HepG2 (cell line): ENCODE measurements around the gene LAMA5. TPM values are rescaled to one million over a fixed set of nuclear protein-coding genes. Genes with fewer than 3 reads are reported as not detected.

Experiments used
- ESRRA ChIP-seq: sonication (generic); formaldehyde crosslinking; IDR thresholded peaks from 2 replicates; pipeline ENCODE4 v1.5.1; 2020; ENCODE audit warnings: mild to moderate bottlenecking, low read depth, missing genetic modification reagents
- FOXO1 ChIP-seq: sonication (generic); formaldehyde crosslinking; IDR thresholded peaks from 2 replicates; pipeline ENCODE4 v1.4.0; 2020; ENCODE audit warnings: missing genetic modification reagents
- HES4 ChIP-seq: sonication (generic); formaldehyde crosslinking; IDR thresholded peaks from 2 replicates; pipeline ENCODE4 v1.9.0; 2021; ENCODE audit warnings: mild to moderate bottlenecking, missing genetic modification reagents, borderline replicate concordance
- HMGA1 ChIP-seq: sonication (generic); formaldehyde crosslinking; conservative IDR thresholded peaks from 2 replicates; pipeline ENCODE4 v1.4.0; 2020; ENCODE audit warnings: missing genetic modification reagents
- HNF4A ChIP-seq: sonication (generic); formaldehyde crosslinking; IDR thresholded peaks from 2 replicates; pipeline ENCODE4 v1.4.0; 2020; ENCODE audit warnings: missing genetic modification reagents
- NCOA2 ChIP-seq: sonication (generic); formaldehyde crosslinking; IDR thresholded peaks from 2 replicates; pipeline ENCODE4 v1.8.0; 2022; ENCODE audit warnings: inconsistent platforms
- NCOA5 ChIP-seq: sonication (generic); formaldehyde crosslinking; IDR thresholded peaks from 2 replicates; pipeline ENCODE4 v1.4.0; 2020; ENCODE audit warnings: missing genetic modification reagents
- NFYC ChIP-seq: IDR thresholded peaks from 2 replicates; pipeline ENCODE4 v1.6.1; 2016; ENCODE audit warnings: missing genetic modification reagents, missing compliant biosample characterization
- POLR2A ChIP-seq, 2 experiments: IDR thresholded peaks; 2 replicates each; pipeline ENCODE4 v1.6.1; 2011; ENCODE audit warnings: low read depth in 2 of 2, low read length in 2 of 2, mild to moderate bottlenecking in 1 of 2, moderate library complexity in 1 of 2; ENCODE audit not compliant: insufficient read depth in 1 of 2
- RBM39 ChIP-seq: fragments of 200-400 bp; formaldehyde crosslinking; IDR thresholded peaks from one replicate; pipeline ENCODE4 v1.6.1; 2018; ENCODE audit warnings: antibody characterized with exemption, mild to moderate bottlenecking, low read depth, low read length; ENCODE audit not compliant: poor library complexity, severe bottlenecking
- RXRB ChIP-seq: IDR thresholded peaks from 2 replicates; pipeline ENCODE4 v1.6.1; 2016; ENCODE audit warnings: borderline replicate concordance, missing genetic modification reagents, missing compliant biosample characterization
- TEF ChIP-seq: sonication (generic); formaldehyde crosslinking; IDR thresholded peaks from 2 replicates; pipeline ENCODE4 v1.5.0; 2020; ENCODE audit warnings: missing genetic modification reagents
- THAP8 ChIP-seq: sonication (generic); formaldehyde crosslinking; IDR thresholded peaks from 2 replicates; pipeline ENCODE4 v1.5.1; 2020; ENCODE audit warnings: missing genetic modification reagents, mild to moderate bottlenecking, borderline replicate concordance
- TRIM22 ChIP-seq: fragments of 450-650 bp; IDR thresholded peaks from 2 replicates; pipeline ENCODE4 v1.6.1; 2017
- ZMAT3 ChIP-seq: sonication (generic); formaldehyde crosslinking; conservative IDR thresholded peaks from 2 replicates; pipeline ENCODE4 v1.7.0; 2021; ENCODE audit warnings: missing genetic modification reagents
- ZNF207 ChIP-seq: fragments of 450-650 bp; IDR thresholded peaks from 2 replicates; pipeline ENCODE4 v1.6.1; 2016; ENCODE audit warnings: antibody characterized with exemption, borderline replicate concordance
- ZNF225 ChIP-seq: sonication (generic); formaldehyde crosslinking; IDR thresholded peaks from 2 replicates; pipeline ENCODE4 v1.4.0; 2020; ENCODE audit warnings: mild to moderate bottlenecking, missing genetic modification reagents
- ZNF430 ChIP-seq: sonication (generic); formaldehyde crosslinking; IDR thresholded peaks from 2 replicates; pipeline ENCODE4 v1.9.0; 2021; ENCODE audit warnings: mild to moderate bottlenecking, missing genetic modification reagents
- ZNF503 ChIP-seq: sonication (generic); formaldehyde crosslinking; IDR thresholded peaks from 2 replicates; pipeline ENCODE4 v1.4.0; 2020; ENCODE audit warnings: missing genetic modification reagents
- ZNF567 ChIP-seq: sonication (generic); formaldehyde crosslinking; IDR thresholded peaks from 2 replicates; pipeline ENCODE4 v1.8.1; 2023; ENCODE audit warnings: mild to moderate bottlenecking, missing genetic modification reagents, borderline replicate concordance
- ZNF691 ChIP-seq: sonication (generic); formaldehyde crosslinking; IDR thresholded peaks from 2 replicates; pipeline ENCODE4 v1.4.0; 2020; ENCODE audit warnings: missing genetic modification reagents, low read depth, mild to moderate bottlenecking, borderline replicate concordance
- ZNF790 ChIP-seq: sonication (generic); formaldehyde crosslinking; IDR thresholded peaks from 2 replicates; pipeline ENCODE4 v1.8.0; 2022; ENCODE audit warnings: missing genetic modification reagents, mild to moderate bottlenecking, borderline replicate concordance
- ZNF816 ChIP-seq: sonication (generic); formaldehyde crosslinking; IDR thresholded peaks from 2 replicates; pipeline ENCODE4 v1.8.0; 2022; ENCODE audit warnings: missing genetic modification reagents, mild to moderate bottlenecking, borderline replicate concordance
- ZSCAN12 ChIP-seq: sonication (generic); formaldehyde crosslinking; IDR thresholded peaks from 2 replicates; pipeline ENCODE4 v1.9.0; 2021; ENCODE audit warnings: mild to moderate bottlenecking, missing genetic modification reagents
- polyA plus RNA-seq, 8 experiments: library from polyadenylated mRNA; depleted of rRNA in 3 of 8; stranded (reverse) in 7 of 8; unstranded in 1 of 8; fragments of >200 nt; fragmentation: Illumina TruSeq in 4 of 8; extraction: Trizol in 4 of 8; gene quantifications; 2 replicates each; pipeline versions ENCODE4 v1.2.1 to v1.2.3, GENCODE V29; 2011 to 2016; ENCODE audit warnings: low read depth in 4 of 8, missing spikeins in 1 of 8, mixed read lengths in 1 of 8; ENCODE audit not compliant: insufficient read depth in 1 of 8
- total RNA-seq, 5 experiments: library from RNA; depleted of rRNA; stranded (reverse); fragments of >200 nt; fragmentation: Illumina TruSeq; extraction: Trizol; gene quantifications; 2 replicates each; pipeline ENCODE4 v1.2.3, GENCODE V29; 2016; ENCODE audit warnings: low read depth in 1 of 5

LAMA5 gene
- total and polyA plus RNA-seq, 2 of the 13 experiments (the other 11 are each of a cell fraction or from before 2014, with no cell fraction given), result 21.0 to 44.7 TPM

GRCh38 chr20:62303340-62304226, 63.5 kb downstream of the LAMA5 start (continued):
- TF ChIP-seq TEF (0 out of 2 replicates have a peak, but pooled peaks have one; percentile 12), HMGA1 (CRISPR knock-in tag) (no peak), NCOA2 (CRISPR knock-in tag) (peak; percentile 49; the same call in 1 of the 2 replicates), HNF4A (CRISPR knock-in tag) (no peak; the same call in 1 of the 2 replicates), ZNF225 (CRISPR knock-in tag) (peak; percentile 64; the same call in 1 of the 2 replicates), TRIM22 (no peak), ZMAT3 (CRISPR knock-in tag) (peak; percentile 75), ZNF691 (CRISPR knock-in tag) (0 out of 2 replicates have a peak, but pooled peaks have one; percentile 30), ZNF567 (CRISPR knock-in tag) (0 out of 2 replicates have a peak, but pooled peaks have one; percentile 26), THAP8 (CRISPR knock-in tag) (no peak), ZNF207 (no peak), FOXO1 (CRISPR knock-in tag) (peak; percentile 32; the same call in 1 of the 2 replicates), ESRRA (CRISPR knock-in tag) (0 out of 2 replicates have a peak, but pooled peaks have one; percentile 50), ZNF816 (CRISPR knock-in tag) (no peak), ZNF503 (0 out of 2 replicates have a peak, but pooled peaks have one; percentile 30), ZSCAN12 (no peak), RXRB (peak; percentile 33; the same call in 1 of the 2 replicates), ZNF790 (CRISPR knock-in tag) (peak; percentile 80; the same call in 1 of the 2 replicates), RBM39 (peak; percentile 75), NCOA5 (peak; percentile 68; the same call in 1 of the 2 replicates), POLR2A (IDR thresholded peaks at IDR 0.05; ENCODE audit: insufficient read depth in 1 of 2, low read depth in 2 of 2, low read length in 2 of 2) (peak; percentile 65 to 79), ZNF430 (peak; percentile 87), NFYC (CRISPR knock-in tag) (peak; percentile 26; the same call in 1 of the 2 replicates), HES4 (CRISPR knock-in tag) (peak; percentile 52; the same call in 1 of the 2 replicates)
